Limb (tissue), 2 donors: Measurements from ENCODE around the gene KRTAP5-1.
"Not testable (repeated sequence)": the region's sequence is repeated elsewhere in the genome, so short reads cannot be mapped to it uniquely, and the experiment has no call there.

Source experiments
- DNase-seq, 2 donors: peaks; one replicate each; pipeline ENCODE4 v3.0.0-alpha.2; 2016; ENCODE audit errors: extremely low spot score in 2 of 2

KRTAP5-1 gene

DNA sequence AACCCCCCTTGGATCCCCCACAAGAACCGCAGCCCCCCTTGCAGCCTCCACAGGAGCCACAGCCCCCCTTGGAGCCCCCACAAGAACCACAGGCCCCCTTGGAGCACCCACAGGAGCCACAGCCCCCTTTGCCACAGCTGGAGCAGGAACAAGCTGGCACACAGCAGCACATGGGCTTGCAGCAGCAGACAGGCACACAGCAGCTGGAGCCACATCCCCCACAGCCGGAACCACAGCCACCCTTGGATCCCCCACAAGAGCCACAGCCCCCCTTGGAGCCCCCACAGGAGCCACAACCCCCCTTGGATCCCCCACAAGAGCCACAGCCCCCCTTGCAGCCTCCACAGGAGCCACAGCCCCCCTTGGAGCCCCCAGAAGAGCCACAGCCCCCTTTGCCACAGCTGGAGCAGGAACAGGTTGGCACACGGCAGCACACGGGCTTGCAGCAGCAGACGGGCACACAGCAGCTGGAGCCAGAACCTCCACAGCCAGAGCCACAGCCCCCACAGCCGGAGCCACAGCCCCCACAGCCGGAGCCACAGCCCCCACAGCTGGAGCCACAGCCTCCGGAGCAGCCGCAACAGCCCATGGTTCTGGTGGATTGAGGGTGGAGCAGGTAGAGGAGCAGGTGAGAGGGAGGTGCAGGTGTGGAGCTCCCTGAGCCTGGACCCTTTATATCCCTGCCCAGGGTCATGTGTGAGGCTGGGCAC is at the start of gene KRTAP5-1:
KRTAP5-1 (minus strand) TSS at position 623 of the 710 bp plus-strand sequence; CDS start at position 589, 34 bp downstream.
- not testable (repeated sequence) for DNase-seq

DNA sequence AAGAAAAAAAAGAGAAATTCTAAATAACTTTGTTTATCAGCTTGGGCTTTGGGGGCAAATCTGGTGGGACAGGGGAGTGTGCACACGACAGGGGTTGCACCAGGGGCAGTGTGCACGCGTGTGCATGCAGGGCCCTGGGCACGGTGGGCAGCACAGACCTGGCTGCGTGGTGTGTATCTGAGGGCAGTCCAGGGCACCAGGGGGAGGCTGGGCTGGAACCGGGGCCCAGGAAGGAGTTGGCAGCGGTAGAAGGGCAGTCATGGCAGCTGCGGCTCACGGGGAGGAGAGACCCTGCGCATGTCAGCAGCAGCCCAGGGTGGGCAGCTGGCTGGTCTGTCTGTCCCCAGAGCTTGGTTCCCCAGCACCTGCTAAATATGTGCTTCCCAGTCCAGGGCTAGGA is 48.8 kb upstream of the KRTAP5-1 start:
- DNase-seq = no peak

DNA sequence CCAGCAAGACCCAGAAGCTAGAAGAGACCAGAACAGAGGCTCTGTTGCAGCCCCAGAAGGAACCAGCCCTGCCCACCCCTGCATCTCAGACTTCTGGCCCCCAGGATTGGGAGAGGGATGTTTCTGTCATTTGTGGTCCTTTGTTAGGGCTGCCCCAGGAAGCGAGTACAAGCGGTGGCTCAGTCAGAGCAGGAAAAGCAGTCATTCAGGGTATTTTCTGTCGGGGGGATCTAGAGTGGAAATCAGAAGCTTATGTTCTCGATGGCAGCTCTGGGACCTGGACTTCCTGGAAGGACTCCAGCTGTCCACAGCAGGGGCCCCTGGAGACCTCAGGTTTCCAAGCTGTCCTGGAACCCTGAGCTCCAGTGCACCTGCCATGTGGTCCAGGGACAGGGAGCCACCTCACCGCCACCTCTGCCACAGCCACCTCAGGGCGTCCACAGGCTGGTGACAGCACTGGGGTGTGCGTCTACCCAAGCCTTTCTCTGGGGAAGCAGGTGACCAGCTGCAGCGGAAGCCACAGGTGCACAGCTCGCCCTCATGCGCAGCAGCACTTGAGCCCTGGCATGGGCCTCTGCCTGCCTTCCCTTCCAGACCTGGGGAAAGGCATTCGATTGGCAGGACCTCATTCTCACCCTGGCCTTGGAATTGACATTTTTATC is 47.1 kb upstream of the KRTAP5-1 start:
- no peak for DNase-seq

GRCh38 chr11:1631066-1631568 is 46.0 kb upstream of the KRTAP5-1 start:
- no peak for DNase-seq

GRCh38 chr11:1630271-1630670 is 45.2 kb upstream of the KRTAP5-1 start:
- DNase-seq = no peak

DNA sequence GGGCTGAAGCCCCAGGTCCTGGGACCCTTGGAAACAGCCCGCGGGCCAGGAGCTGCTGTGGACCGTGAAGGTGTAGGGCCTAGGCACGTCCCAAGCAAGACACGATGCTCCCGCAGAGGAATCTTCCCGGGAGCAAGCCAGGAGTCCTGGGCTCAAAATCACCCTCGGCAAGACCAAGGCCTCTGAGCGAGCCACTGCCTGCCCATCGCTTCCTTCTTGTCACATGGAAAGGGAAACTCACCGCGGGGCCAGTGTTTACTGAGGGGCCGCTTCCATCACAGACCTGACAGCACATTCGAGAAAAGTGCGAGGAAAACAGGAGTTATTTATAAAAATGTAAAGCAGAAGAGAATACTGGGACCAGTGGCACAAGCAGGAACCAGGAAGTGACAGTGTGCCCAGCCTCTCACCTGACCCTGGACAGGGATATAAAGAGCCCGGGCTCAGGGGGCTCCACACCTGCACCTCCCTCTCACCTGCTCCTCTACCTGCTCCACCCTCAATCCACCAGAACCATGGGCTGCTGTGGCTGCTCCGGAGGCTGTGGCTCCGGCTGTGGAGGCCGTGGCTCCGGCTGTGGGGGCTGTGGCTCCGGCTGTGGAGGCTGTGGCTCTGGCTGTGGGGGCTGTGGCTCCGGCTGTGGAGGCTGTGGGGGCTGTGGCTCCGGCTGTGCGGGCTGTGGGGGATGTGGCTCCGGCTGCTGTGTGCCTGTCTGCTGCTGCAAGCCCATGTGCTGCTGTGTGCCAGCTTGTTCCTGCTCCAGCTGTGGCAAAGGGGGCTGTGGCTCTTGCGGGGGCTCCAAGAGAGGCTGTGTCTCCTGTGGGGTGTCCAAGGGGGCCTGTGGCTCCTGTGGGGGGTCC is 44.5 kb upstream of the KRTAP5-1 start, which contains the start of gene KRTAP5-5:
KRTAP5-5 (plus strand) TSS at position 450 of the 860 bp plus-strand sequence; CDS start at position 516, 66 bp downstream.
- DNase-seq = no peak

DNA sequence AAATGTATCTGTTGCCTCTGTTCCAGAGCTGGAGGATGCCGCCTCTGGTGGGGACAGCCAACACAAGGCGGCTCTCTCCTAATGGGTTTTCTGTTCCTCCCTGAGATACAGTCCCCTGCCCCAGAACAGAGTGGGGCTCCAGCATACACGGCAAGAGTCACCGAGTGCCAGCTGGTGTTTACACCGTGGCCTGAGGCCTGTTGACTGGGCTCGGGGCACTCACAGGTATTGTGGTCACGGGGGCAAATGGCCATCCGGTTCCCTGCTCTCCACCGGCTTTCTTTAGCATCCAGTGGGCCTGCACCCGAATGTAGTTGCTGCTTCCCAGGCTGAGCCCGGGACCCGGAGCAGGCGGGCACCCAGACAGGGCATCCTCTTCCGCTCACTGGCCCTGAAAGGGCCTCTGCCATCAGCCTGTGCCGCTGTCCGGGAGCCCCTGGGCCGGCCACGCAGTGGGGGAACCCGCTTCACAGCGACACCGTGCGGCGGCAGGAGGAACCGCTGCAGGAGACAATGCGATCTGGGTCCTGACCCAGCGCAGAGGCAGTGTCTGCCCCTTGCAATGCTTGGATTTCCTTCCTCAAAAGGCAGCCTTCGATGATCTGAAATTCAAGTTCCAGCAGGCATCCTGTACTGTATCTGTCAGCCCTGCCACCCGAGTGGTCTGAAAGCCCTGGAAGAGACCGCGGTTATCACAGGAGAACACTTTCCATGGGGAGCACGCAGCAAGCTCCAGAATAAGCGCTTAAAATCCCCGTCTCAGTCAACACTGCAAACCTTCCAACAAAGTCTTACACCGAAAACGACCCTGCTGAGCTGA is 43.6 kb upstream of the KRTAP5-1 start:
- peak; percentile 32 to 75 for DNase-seq

DNA sequence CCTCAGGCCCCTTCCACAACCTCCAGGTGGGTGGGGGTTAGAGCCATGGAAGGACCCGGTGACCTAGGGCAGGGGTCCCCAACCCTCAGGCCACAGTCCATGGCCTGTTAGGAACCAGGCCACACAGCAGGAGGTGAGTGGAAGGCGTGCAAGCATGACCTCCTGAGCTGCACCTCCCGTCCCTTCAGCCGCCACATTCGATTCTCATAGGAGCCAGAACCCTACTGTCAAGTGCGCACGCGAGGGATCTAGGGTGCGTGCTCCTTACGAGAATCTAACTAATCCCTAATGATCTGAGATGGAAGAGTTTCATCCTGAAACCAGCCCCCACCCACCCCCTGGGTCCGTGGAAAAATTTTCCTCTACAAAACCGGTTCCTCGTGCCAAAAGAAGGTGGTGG is 40.5 kb upstream of the KRTAP5-1 start:
- DNase-seq = no peak

- DNase-seq = no peak
Observed at GRCh38 chr11:1624621-1625020, 39.5 kb upstream of the KRTAP5-1 start.

- no peak for DNase-seq
Observed at GRCh38 chr11:1623716-1624115, 38.6 kb upstream of the KRTAP5-1 start.

- DNase-seq = no peak
Observed at GRCh38 chr11:1622086-1622485, 37.0 kb upstream of the KRTAP5-1 start, which contains the start of gene KRTAP5-4. Gene KRTAP5-4 (minus strand): TSS chr11:1622138. CDS start chr11:1622093, 45 bp downstream.

DNA sequence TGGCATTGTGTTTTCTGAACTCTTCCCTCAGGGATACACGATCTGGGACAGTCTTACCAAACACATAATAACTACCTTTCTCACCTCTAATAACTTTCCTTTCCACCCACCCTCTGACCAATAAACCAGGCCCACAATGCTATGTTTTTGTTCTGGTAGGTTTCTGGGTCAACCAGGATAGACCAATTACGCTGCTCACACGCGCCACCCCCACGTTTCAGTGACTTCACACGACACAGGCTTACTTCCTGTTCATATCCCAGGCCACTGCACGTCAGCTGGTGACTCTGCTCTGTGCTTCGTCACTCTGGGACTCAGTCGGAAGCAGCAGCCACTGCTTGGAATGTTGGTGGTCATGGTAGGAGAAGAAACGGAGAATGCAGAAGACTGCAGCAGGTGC is 34.4 kb upstream of the KRTAP5-1 start:
- no peak for DNase-seq

GRCh38 chr11:1618231-1618630 is 33.1 kb upstream of the KRTAP5-1 start:
- no peak for DNase-seq

DNA sequence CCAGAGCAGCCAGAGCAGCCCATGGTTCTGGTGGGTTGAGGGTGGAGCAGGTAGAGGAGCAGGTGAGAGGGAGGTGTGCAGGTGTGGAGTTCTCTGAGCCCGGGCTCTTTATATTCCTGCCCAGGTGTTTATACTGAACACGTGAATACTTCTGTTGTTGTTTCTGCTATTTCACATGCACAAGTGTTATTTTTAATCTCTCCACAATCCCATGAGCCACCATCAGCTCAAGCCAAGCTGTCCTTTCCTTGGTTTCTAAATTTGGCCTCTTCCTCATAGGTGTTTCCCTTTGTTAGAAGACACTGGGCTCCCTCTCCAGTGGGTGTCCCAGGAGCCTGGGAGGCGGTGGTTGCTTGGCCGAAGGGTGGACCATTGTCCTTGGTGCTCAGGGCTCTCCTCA is 23.3 kb upstream of the KRTAP5-1 start, which contains the start of gene KRTAP5-3:
KRTAP5-3 (minus strand) TSS at position 101 of the 400 bp plus-strand sequence; CDS start at position 23, 78 bp downstream.
- no peak for DNase-seq

GRCh38 chr11:1607901-1608300 is 22.8 kb upstream of the KRTAP5-1 start:
- DNase-seq = not testable (repeated sequence)

DNA sequence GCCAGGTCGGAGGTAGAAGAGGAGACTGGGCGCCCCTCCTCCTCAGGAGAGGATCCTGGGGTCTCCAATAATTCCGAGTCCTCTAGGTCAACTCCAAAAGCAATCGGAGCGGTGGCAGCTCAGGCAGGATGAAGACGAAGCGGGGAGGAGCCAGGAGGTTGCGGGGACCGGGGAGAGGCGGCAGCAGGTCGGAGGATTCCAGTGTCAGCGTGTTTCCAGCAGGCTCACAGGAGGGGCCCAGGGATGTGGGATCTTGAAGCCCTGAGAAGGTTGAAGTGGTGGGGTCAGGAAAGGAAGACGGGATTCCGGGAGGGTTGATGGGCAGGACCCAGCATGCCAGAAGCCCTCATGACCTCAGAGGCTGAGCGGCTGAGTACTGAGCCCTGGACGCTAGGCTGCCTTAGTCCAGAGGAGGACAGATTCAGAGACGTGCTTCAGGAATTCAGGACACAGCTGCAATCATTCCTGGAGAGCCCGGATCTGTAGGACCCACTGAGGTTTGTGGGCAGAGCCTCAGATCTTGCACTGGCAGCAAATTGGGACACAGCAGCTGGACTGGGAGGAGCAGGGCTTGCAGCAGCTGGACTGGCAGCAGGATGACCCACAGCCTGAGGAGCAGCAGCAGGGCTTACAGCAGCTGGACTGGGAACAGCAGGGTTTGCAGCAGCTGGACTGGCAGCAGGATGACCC is 22.2 kb upstream of the KRTAP5-1 start:
- not testable (repeated sequence) for DNase-seq

- DNase-seq = not testable (repeated sequence)
Observed at GRCh38 chr11:1605923-1606322, 20.8 kb upstream of the KRTAP5-1 start.

GRCh38 chr11:1604711-1605110 is 19.6 kb upstream of the KRTAP5-1 start:
- no peak for DNase-seq

- no peak for DNase-seq
Observed at GRCh38 chr11:1604181-1604580, 19.1 kb upstream of the KRTAP5-1 start.

- no peak for DNase-seq
Observed at GRCh38 chr11:1603629-1604028, 18.5 kb upstream of the KRTAP5-1 start.
